GM06990 (cell line): ENCODE measurements around the gene UTF1.

Experiments used
- DNase-seq: peaks from one replicate; pipeline ENCODE4 v3.0.0-alpha.2; 2011; ENCODE audit not compliant: insufficient read length; ENCODE audit errors: extremely low read depth
- H3K27me3 ChIP-seq: replicated peaks from 2 replicates; pipeline ENCODE4 v1.6.0; 2011; ENCODE audit warnings: low read length; ENCODE audit not compliant: control insufficient read depth, insufficient read depth
- H3K36me3 ChIP-seq: 2 replicates; pipeline ENCODE4 v1.5.1; 2011; ENCODE audit warnings: low read length; ENCODE audit not compliant: control insufficient read depth, insufficient read depth
- H3K4me3 ChIP-seq: replicated peaks from 2 replicates; pipeline ENCODE4 v1.5.1; 2011; ENCODE audit warnings: low read depth, mild to moderate bottlenecking, control low read depth, low read length
- CTCF ChIP-seq: IDR thresholded peaks from 2 replicates; pipeline ENCODE4 v1.5.1; 2011; ENCODE audit warnings: low read length, control low read depth, mild to moderate bottlenecking, inconsistent platforms; ENCODE audit not compliant: insufficient read depth, poor library complexity, severe bottlenecking

Gene UTF1

GRCh38 chr10:133187906-133188681, 41.9 kb upstream of the UTF1 start:
- TF ChIP-seq CTCF = no peak
- Histone ChIP-seq H3K4me3 (no peak overlapping the region), H3K36me3 (no peaks in the 10 kb centered on the region), H3K27me3 (no peaks in the 10 kb centered on the region)
- no peak for DNase-seq

GRCh38 chr10:133189256-133189655, 40.8 kb upstream of the UTF1 start:
- no peak for DNase-seq
- no peaks in the 10 kb centered on the region for H3K27me3 ChIP-seq
- no peak overlapping the region for H3K4me3 ChIP-seq
- no peak for TF ChIP-seq CTCF
- H3K36me3 ChIP-seq = no peaks in the 10 kb centered on the region

GRCh38 chr10:133189726-133190125, 40.3 kb upstream of the UTF1 start:
- no peak for TF ChIP-seq CTCF

GRCh38 chr10:133190225-133190624, 39.8 kb upstream of the UTF1 start:
- H3K27me3 ChIP-seq = no peaks in the 10 kb centered on the region

More at GRCh38 chr10:133189726-133190125, 40.3 kb upstream of the UTF1 start:
- DNase-seq = no peak
- H3K4me3 ChIP-seq = no peak overlapping the region
- no peaks in the 10 kb centered on the region for H3K36me3 ChIP-seq
- no peaks in the 10 kb centered on the region for H3K27me3 ChIP-seq

GRCh38 chr10:133191651-133192050, 38.4 kb upstream of the UTF1 start:
- TF ChIP-seq CTCF = no peak
- no peak for DNase-seq
- Histone ChIP-seq H3K27me3 (no peaks in the 10 kb centered on the region), H3K4me3 (no peak overlapping the region), H3K36me3 (no peaks in the 10 kb centered on the region)

More at GRCh38 chr10:133190225-133190624, 39.8 kb upstream of the UTF1 start:
- Histone ChIP-seq H3K36me3 (no peaks in the 10 kb centered on the region), H3K4me3 (no peak overlapping the region)
- no peak for DNase-seq
- no peak for TF ChIP-seq CTCF

- DNase-seq = no peak
- Histone ChIP-seq H3K4me3 (no peak overlapping the region), H3K27me3 (no peaks in the 10 kb centered on the region), H3K36me3 (no peaks in the 10 kb centered on the region)
- TF ChIP-seq CTCF = no peak
Measured at GRCh38 chr10:133194151-133194550, 35.9 kb upstream of the UTF1 start.
